ENCODE measurements around the gene MT1E. TPM values are rescaled to one million over a fixed set of nuclear protein-coding genes. Genes with fewer than 3 reads are reported as not detected.
A peak's percentile ranks its signal among the peaks of the same experiment; 100 is the strongest.

The MT1E gene
- polyA plus RNA-seq, 1 donor from 2014 or later, result not detected

DNA sequence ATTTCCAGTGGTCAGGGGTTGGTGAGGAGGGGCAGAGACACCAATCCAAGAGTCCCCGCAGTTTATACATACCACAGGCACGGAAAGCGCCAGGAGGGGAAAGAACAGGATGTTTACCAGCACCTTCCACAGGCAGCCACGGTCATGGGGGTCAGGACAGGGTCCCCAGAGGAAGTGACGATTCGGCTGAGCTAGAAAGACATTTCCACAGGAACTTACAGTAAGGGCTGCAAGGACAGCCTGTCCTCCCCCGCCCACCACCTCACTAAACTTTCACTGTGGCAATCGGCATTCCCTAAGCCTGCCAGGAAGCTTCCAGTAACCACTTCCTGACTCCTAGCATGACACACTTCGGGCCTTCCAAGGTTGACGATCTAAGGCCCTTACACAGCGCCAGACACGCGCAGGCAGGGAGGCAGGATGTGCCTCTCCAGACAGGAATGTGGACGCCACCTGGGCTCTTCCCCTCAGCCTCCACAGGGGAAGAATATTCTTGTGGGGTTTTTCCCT lies 18.4 kb upstream of the MT1E start:
- Histone ChIP-seq H3K27ac (ENCODE audit: low read length) (no peak overlapping the region), H3F3A (ENCODE audit: insufficient read depth, low read length, poor library complexity, severe bottlenecking) (no peaks in the 10 kb centered on the region), H3K36me3 (ENCODE audit: insufficient read depth, low read length) (no peaks in the 10 kb centered on the region), H2AFZ (ENCODE audit: low read depth, low read length) (no peak overlapping the region), H3K4me3 (ENCODE audit: low read length) (no peak overlapping the region), H4K20me1 (ENCODE audit: insufficient read depth) (no peaks in the 10 kb centered on the region), H3K4me2 (ENCODE audit: low read length) (no peak overlapping the region), H3K79me2 (replicated peaks; ENCODE audit: insufficient read depth, low read length) (no peaks in the 10 kb centered on the region), H3K9ac (ENCODE audit: low read length) (no peak overlapping the region), H3K9me2 (ENCODE audit: insufficient read depth, low read length) (no peaks in the 10 kb centered on the region), H3K27me3 (ENCODE audit: insufficient read depth, low read depth, low read length) (peaks cover 52% of the 10 kb centered on the region), H3K9me3 (ENCODE audit: low read length) (no peaks in the 10 kb centered on the region)
- TF ChIP-seq TAF1 (IDR thresholded peaks at IDR 0.05; ENCODE audit: low read depth) (no peak), POLR2AphosphoS5 (IDR thresholded peaks at IDR 0.05) (no peak), REST (IDR thresholded peaks at IDR 0.05; ENCODE audit: borderline replicate concordance) (no peak), MXI1 (conservative IDR thresholded peaks at IDR 0.05; ENCODE audit: poor library complexity, severe bottlenecking) (no peak), EZH2 (IDR thresholded peaks at IDR 0.05; ENCODE audit: borderline replicate concordance, insufficient read depth, low read length, poor library complexity, severe bottlenecking) (no peak), RAD21 (conservative IDR thresholded peaks at IDR 0.05) (no peak)
- TF ChIP-seq, protein P1, sequence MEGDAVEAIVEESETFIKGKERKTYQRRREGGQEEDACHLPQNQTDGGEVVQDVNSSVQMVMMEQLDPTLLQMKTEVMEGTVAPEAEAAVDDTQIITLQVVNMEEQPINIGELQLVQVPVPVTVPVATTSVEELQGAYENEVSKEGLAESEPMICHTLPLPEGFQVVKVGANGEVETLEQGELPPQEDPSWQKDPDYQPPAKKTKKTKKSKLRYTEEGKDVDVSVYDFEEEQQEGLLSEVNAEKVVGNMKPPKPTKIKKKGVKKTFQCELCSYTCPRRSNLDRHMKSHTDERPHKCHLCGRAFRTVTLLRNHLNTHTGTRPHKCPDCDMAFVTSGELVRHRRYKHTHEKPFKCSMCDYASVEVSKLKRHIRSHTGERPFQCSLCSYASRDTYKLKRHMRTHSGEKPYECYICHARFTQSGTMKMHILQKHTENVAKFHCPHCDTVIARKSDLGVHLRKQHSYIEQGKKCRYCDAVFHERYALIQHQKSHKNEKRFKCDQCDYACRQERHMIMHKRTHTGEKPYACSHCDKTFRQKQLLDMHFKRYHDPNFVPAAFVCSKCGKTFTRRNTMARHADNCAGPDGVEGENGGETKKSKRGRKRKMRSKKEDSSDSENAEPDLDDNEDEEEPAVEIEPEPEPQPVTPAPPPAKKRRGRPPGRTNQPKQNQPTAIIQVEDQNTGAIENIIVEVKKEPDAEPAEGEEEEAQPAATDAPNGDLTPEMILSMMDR (IDR thresholded peaks at IDR 0.05; ENCODE audit: poor library complexity, severe bottlenecking), result no peak

DNA sequence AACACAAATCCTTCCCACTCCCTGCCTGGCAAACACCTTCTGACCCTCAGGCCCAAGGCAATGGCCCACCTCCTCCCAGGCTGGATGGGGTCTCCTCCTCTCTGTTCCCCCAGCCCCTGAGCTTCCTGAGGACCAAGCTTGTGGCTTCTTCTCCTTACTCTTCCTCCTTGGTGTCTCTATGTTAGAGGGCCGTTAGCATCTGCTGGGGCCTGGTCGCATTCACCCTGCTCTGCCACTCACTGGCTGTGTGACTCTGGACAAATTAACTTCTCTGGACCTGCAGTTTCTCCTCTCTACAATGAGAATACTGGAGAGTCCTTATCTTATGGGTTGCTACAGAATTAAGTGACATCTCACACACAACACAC lies 17.9 kb upstream of the MT1E start:
- H3K27me3 ChIP-seq (ENCODE audit: insufficient read depth, low read depth, low read length), result peaks cover 52% of the 10 kb centered on the region

More for the DNA sequence above, 17.9 kb upstream of the MT1E start:
- H3K79me2 ChIP-seq (replicated peaks; ENCODE audit: insufficient read depth, low read length), result no peaks in the 10 kb centered on the region
- no peaks in the 10 kb centered on the region for H3F3A ChIP-seq (ENCODE audit: insufficient read depth, low read length, poor library complexity, severe bottlenecking)
- H3K4me2 ChIP-seq (ENCODE audit: low read length), result no peak overlapping the region
- H4K20me1 ChIP-seq (ENCODE audit: insufficient read depth), result no peaks in the 10 kb centered on the region
- no peak overlapping the region for H2AFZ ChIP-seq (ENCODE audit: low read depth, low read length)
- no peaks in the 10 kb centered on the region for H3K36me3 ChIP-seq (ENCODE audit: insufficient read depth, low read length)
- TF ChIP-seq TAF1 (IDR thresholded peaks at IDR 0.05; ENCODE audit: low read depth) (no peak), EP300 (conservative IDR thresholded peaks at IDR 0.05; ENCODE audit: poor library complexity, severe bottlenecking) (no peak), SMC3 (conservative IDR thresholded peaks at IDR 0.05; ENCODE audit: poor library complexity) (no peak)
- H3K9me3 ChIP-seq (ENCODE audit: low read length), result no peaks in the 10 kb centered on the region
- H3K9me2 ChIP-seq (ENCODE audit: insufficient read depth, low read length), result no peaks in the 10 kb centered on the region
- no peak overlapping the region for H3K27ac ChIP-seq (ENCODE audit: low read length)
- H3K4me3 ChIP-seq (ENCODE audit: low read length), result peak overlapping the region; percentile 62
- H3K9ac ChIP-seq (ENCODE audit: low read length), result no peak overlapping the region
